H1 (cell line): ENCODE results near the gene DGKI. TPM values are rescaled to one million over a fixed set of nuclear protein-coding genes. Genes with fewer than 3 reads are reported as not detected.

Experiments
- CHD2 ChIP-seq: IDR thresholded peaks from 2 replicates; pipeline ENCODE4 v1.6.1; 2012; ENCODE audit warnings: low read length, improper control_type of control experiment
- JUN ChIP-seq: IDR thresholded peaks from 2 replicates; pipeline ENCODE4 v1.6.1; 2011; ENCODE audit warnings: low read depth, mild to moderate bottlenecking, improper control_type of control experiment, low read length
- KDM4A ChIP-seq: IDR thresholded peaks from one replicate; pipeline ENCODE4 v1.7.1; 2012; ENCODE audit warnings: low read depth, mild to moderate bottlenecking, moderate library complexity, low read length, inconsistent platforms; ENCODE audit not compliant: severe bottlenecking
- RXRA ChIP-seq: IDR thresholded peaks from 2 replicates; pipeline ENCODE4 v1.6.1; 2011; ENCODE audit warnings: low read depth, mild to moderate bottlenecking, low read length, moderate library complexity; ENCODE audit not compliant: insufficient read depth
- SIN3A ChIP-seq, 2 experiments: IDR thresholded peaks in 1 of 2; conservative IDR thresholded peaks in 1 of 2; 2 replicates each; pipeline ENCODE4 v1.6.1; 2011 to 2012; ENCODE audit warnings: low read length in 2 of 2, improper control_type of control experiment in 1 of 2, low read depth in 1 of 2, mild to moderate bottlenecking in 1 of 2
- SRF ChIP-seq: IDR thresholded peaks from 2 replicates; pipeline ENCODE4 v1.6.1; 2011; ENCODE audit warnings: mild to moderate bottlenecking, low read depth, low read length, moderate library complexity
- TAF7 ChIP-seq: optimal IDR thresholded peaks from 2 replicates; pipeline ENCODE3; 2011; ENCODE audit warnings: low read depth, mild to moderate bottlenecking, inconsistent platforms, low read length, moderate library complexity, borderline replicate concordance
- polyA plus RNA-seq, 7 experiments: library from polyadenylated mRNA; depleted of rRNA in 3 of 7; stranded (reverse) in 5 of 7; unstranded in 2 of 7; fragments of >200 nt in 5 of 7; fragments of 200-250 nt in 2 of 7; gene quantifications; 1 replicate in 5 of 7; 2 replicates in 1 of 7; 4 replicates in 1 of 7; pipeline versions ENCODE4 v1.2.1 to v1.2.3, GENCODE V29; 2011 to 2013; ENCODE audit warnings: missing spikeins in 2 of 7, mixed read lengths in 2 of 7
- total RNA-seq: library from RNA; stranded (reverse); fragmentation: NEBNext Ultra II Directional; extraction: Animal tissue kit (Norgen Biotek cat#: 25700); gene quantifications from 2 replicates; pipeline ENCODE4 v1.2.1, GENCODE V29; 2021
- TF ChIP-seq, protein P1 (sequence below): fragments of 300-600 bp; sonication (generic); IDR thresholded peaks from 2 replicates; pipeline ENCODE4 v1.7.1; 2012; ENCODE audit warnings: low read length, moderate library complexity, mild to moderate bottlenecking, inconsistent platforms; ENCODE audit not compliant: insufficient replicate concordance

Gene DGKI
- total and polyA plus RNA-seq, 2 of the 8 experiments (the other 6 are each of a cell fraction or from before 2014, with no cell fraction given), result 0.20 to 0.71 TPM

DNA sequence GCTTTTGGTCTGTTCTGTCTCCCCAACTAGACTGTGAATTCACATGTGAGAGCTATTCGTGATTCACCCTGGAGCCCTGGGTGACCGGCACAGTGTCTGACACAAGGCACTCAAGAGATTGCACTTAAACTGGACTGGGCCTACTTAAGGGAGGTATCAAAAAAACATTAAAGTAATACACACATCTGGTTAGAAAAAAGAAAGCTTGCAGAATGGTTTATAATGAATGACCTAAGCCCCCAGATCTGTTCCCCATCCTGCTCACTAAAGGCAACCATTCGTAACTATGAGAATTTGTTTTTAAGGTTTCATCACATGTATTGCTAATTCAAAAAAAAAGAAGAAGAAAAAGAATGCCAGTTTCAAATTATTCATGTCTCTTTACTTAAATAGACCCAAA, 74.5 kb downstream of the DGKI start (continued):
- TF ChIP-seq, protein P1, sequence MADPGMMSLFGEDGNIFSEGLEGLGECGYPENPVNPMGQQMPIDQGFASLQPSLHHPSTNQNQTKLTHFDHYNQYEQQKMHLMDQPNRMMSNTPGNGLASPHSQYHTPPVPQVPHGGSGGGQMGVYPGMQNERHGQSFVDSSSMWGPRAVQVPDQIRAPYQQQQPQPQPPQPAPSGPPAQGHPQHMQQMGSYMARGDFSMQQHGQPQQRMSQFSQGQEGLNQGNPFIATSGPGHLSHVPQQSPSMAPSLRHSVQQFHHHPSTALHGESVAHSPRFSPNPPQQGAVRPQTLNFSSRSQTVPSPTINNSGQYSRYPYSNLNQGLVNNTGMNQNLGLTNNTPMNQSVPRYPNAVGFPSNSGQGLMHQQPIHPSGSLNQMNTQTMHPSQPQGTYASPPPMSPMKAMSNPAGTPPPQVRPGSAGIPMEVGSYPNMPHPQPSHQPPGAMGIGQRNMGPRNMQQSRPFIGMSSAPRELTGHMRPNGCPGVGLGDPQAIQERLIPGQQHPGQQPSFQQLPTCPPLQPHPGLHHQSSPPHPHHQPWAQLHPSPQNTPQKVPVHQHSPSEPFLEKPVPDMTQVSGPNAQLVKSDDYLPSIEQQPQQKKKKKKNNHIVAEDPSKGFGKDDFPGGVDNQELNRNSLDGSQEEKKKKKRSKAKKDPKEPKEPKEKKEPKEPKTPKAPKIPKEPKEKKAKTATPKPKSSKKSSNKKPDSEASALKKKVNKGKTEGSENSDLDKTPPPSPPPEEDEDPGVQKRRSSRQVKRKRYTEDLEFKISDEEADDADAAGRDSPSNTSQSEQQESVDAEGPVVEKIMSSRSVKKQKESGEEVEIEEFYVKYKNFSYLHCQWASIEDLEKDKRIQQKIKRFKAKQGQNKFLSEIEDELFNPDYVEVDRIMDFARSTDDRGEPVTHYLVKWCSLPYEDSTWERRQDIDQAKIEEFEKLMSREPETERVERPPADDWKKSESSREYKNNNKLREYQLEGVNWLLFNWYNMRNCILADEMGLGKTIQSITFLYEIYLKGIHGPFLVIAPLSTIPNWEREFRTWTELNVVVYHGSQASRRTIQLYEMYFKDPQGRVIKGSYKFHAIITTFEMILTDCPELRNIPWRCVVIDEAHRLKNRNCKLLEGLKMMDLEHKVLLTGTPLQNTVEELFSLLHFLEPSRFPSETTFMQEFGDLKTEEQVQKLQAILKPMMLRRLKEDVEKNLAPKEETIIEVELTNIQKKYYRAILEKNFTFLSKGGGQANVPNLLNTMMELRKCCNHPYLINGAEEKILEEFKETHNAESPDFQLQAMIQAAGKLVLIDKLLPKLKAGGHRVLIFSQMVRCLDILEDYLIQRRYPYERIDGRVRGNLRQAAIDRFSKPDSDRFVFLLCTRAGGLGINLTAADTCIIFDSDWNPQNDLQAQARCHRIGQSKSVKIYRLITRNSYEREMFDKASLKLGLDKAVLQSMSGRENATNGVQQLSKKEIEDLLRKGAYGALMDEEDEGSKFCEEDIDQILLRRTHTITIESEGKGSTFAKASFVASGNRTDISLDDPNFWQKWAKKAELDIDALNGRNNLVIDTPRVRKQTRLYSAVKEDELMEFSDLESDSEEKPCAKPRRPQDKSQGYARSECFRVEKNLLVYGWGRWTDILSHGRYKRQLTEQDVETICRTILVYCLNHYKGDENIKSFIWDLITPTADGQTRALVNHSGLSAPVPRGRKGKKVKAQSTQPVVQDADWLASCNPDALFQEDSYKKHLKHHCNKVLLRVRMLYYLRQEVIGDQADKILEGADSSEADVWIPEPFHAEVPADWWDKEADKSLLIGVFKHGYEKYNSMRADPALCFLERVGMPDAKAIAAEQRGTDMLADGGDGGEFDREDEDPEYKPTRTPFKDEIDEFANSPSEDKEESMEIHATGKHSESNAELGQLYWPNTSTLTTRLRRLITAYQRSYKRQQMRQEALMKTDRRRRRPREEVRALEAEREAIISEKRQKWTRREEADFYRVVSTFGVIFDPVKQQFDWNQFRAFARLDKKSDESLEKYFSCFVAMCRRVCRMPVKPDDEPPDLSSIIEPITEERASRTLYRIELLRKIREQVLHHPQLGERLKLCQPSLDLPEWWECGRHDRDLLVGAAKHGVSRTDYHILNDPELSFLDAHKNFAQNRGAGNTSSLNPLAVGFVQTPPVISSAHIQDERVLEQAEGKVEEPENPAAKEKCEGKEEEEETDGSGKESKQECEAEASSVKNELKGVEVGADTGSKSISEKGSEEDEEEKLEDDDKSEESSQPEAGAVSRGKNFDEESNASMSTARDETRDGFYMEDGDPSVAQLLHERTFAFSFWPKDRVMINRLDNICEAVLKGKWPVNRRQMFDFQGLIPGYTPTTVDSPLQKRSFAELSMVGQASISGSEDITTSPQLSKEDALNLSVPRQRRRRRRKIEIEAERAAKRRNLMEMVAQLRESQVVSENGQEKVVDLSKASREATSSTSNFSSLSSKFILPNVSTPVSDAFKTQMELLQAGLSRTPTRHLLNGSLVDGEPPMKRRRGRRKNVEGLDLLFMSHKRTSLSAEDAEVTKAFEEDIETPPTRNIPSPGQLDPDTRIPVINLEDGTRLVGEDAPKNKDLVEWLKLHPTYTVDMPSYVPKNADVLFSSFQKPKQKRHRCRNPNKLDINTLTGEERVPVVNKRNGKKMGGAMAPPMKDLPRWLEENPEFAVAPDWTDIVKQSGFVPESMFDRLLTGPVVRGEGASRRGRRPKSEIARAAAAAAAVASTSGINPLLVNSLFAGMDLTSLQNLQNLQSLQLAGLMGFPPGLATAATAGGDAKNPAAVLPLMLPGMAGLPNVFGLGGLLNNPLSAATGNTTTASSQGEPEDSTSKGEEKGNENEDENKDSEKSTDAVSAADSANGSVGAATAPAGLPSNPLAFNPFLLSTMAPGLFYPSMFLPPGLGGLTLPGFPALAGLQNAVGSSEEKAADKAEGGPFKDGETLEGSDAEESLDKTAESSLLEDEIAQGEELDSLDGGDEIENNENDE, result no peak
- TF ChIP-seq SRF, result no peak
- TF ChIP-seq TAF7, result no peak
- TF ChIP-seq SIN3A (conservative IDR thresholded peaks at IDR 0.05 in 1 of 2, IDR thresholded peaks at IDR 0.05 in 1 of 2; ENCODE audit: low read depth in 1 of 2, low read length in 2 of 2), result no peak
- no peak for TF ChIP-seq JUN
- no peak for TF ChIP-seq KDM4A
- no peak for TF ChIP-seq CHD2
- no peak for TF ChIP-seq RXRA
- TF ChIP-seq, all 59 proteins: peak for 0
